Activated T-helper 1 cell treated with anti-CD3 and anti-CD28 coated beads, Interleukin-2, amount 50 U/mL, for 16 hours (primary cell): ENCODE measurements around the gene PTGER1.
A peak's percentile ranks its signal among the peaks of the same experiment; 100 is the strongest.

Source experiments
- DNase-seq, 2 donors: peaks; one replicate each; pipeline ENCODE4 v3.0.0-alpha.2; 2020; ENCODE audit warnings: low read depth in 1 of 2, low spot score in 1 of 2

PTGER1 gene

GRCh38 chr19:14502334-14503092 is 27.4 kb upstream of the PTGER1 start:
- DNase-seq, result no peak

- no peak for DNase-seq
These were observed 22.2 kb upstream of the PTGER1 start for GRCh38 chr19:14497228-14497921.

- DNase-seq, result no peak
These were observed 21.7 kb upstream of the PTGER1 start for GRCh38 chr19:14496834-14497227.

- DNase-seq, result peak; percentile 65 to 71
These were observed 21.1 kb upstream of the PTGER1 start, which contains the start of gene GIPC1 for GRCh38 chr19:14496029-14496833. Gene GIPC1 (minus strand): TSS chr19:14496127. CDS start chr19:14482976, 13,151 bp downstream.

- no peak for DNase-seq
These were observed 20.5 kb upstream of the PTGER1 start for GRCh38 chr19:14495672-14496028.

GRCh38 chr19:14494910-14495671 is 19.9 kb upstream of the PTGER1 start:
- DNase-seq, result no peak

- no peak for DNase-seq
These were observed 19.3 kb upstream of the PTGER1 start for GRCh38 chr19:14494411-14494810.

- no peak for DNase-seq
These were observed 17.7 kb upstream of the PTGER1 start for GRCh38 chr19:14492756-14493337.

- no peak for DNase-seq
These were observed 12.4 kb upstream of the PTGER1 start for GRCh38 chr19:14487370-14488125.

GRCh38 chr19:14482172-14482941 is 7.2 kb upstream of the PTGER1 start:
- no peak for DNase-seq

GRCh38 chr19:14480700-14481079 is 5.5 kb upstream of the PTGER1 start:
- DNase-seq, result no peak

GRCh38 chr19:14479975-14480699 is 5.0 kb upstream of the PTGER1 start:
- DNase-seq, result peak; percentile 50 to 59

GRCh38 chr19:14479309-14479974 is 4.3 kb upstream of the PTGER1 start:
- no peak for DNase-seq

GRCh38 chr19:14478113-14478545 is 3.0 kb upstream of the PTGER1 start:
- DNase-seq, result no peak

- DNase-seq, result no peak
These were observed 2.4 kb upstream of the PTGER1 start for GRCh38 chr19:14477418-14478112.

GRCh38 chr19:14476673-14477401 is 1.7 kb upstream of the PTGER1 start:
- DNase-seq, result no peak

GRCh38 chr19:14476327-14476672 is 1.1 kb upstream of the PTGER1 start:
- DNase-seq, result no peak
